GM12873 (cell line): ENCODE data around the gene BLACAT1.

Experiments used
- TF ChIP-seq, protein P1 (sequence below): IDR thresholded peaks from 2 replicates; pipeline ENCODE4 v1.5.1; 2012; ENCODE audit warnings: low read depth, mild to moderate bottlenecking, moderate library complexity, low read length, control low read depth; ENCODE audit not compliant: insufficient read depth; ENCODE audit errors: missing control alignments

The BLACAT1 gene

DNA sequence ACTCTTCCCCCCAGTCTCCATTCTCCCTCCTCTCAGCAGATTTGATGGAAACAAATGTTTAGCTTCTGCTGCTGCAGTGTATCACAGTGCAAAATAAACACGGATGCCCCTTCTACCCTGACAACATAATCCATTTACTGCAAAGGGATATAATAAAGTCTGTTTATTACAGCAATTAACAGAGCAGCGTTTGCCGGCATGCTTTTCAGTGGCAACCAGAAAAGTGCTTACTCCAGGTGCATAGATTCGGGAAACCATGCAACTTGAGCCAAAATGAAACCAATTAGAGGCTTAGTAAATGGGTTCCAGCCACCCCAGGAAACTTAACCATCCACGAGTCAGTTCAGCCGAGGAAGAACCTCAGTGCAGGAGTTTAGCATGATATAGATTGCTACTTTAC is 21.1 kb downstream of the BLACAT1 start:
- TF ChIP-seq, protein P1, sequence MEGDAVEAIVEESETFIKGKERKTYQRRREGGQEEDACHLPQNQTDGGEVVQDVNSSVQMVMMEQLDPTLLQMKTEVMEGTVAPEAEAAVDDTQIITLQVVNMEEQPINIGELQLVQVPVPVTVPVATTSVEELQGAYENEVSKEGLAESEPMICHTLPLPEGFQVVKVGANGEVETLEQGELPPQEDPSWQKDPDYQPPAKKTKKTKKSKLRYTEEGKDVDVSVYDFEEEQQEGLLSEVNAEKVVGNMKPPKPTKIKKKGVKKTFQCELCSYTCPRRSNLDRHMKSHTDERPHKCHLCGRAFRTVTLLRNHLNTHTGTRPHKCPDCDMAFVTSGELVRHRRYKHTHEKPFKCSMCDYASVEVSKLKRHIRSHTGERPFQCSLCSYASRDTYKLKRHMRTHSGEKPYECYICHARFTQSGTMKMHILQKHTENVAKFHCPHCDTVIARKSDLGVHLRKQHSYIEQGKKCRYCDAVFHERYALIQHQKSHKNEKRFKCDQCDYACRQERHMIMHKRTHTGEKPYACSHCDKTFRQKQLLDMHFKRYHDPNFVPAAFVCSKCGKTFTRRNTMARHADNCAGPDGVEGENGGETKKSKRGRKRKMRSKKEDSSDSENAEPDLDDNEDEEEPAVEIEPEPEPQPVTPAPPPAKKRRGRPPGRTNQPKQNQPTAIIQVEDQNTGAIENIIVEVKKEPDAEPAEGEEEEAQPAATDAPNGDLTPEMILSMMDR: no peak

DNA sequence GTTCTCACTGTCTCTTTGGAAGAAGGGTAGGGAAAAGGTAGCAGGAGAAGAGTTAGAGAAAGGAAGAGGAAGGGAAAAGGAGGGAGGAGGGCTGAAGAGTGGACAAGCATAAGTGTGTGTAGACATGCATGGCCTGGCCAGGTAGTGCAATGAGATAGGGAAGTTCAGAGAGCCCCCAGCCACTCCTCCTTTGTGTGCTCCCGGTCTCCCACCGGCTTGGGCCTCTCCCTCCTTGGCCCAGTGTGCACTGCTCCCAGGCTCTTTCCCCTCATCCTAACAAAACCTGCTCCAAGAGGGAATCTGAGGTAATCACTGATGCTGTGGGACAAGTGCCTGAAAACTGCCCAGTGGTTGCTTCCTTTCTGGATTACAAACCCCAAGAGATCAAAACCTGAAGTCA is 23.7 kb downstream of the BLACAT1 start:
- TF ChIP-seq, protein P1: no peak

DNA sequence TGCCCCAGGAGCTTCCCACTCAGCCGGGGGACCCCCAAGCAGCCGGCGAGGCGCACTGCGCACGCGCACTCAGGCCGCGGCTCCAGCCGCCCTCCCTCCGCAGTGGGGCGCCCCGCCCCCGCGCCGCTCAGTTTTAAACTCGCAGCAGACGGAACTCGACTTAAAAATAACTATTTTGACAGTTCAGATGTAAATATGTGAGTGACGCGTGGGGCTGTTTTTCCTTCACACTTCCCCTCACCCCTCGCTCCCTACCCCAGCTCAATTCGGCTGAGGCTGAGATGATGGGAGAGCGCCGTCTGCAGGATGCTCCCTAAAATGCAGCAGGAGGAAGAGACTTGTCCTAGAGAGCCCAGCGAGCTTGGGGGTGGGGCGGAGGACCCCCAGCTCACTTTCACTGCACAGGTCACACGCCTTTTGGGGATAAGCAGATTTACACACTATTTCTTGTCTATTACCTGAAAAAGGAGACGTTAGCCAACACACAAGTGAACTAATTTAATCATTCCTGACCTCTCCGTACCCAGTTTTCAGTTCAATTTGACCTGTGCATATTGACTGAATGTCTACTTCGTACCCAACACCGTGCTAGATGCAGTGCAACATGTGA is 25.0 kb downstream of the BLACAT1 start:
- TF ChIP-seq, protein P1: peak; percentile 66

DNA sequence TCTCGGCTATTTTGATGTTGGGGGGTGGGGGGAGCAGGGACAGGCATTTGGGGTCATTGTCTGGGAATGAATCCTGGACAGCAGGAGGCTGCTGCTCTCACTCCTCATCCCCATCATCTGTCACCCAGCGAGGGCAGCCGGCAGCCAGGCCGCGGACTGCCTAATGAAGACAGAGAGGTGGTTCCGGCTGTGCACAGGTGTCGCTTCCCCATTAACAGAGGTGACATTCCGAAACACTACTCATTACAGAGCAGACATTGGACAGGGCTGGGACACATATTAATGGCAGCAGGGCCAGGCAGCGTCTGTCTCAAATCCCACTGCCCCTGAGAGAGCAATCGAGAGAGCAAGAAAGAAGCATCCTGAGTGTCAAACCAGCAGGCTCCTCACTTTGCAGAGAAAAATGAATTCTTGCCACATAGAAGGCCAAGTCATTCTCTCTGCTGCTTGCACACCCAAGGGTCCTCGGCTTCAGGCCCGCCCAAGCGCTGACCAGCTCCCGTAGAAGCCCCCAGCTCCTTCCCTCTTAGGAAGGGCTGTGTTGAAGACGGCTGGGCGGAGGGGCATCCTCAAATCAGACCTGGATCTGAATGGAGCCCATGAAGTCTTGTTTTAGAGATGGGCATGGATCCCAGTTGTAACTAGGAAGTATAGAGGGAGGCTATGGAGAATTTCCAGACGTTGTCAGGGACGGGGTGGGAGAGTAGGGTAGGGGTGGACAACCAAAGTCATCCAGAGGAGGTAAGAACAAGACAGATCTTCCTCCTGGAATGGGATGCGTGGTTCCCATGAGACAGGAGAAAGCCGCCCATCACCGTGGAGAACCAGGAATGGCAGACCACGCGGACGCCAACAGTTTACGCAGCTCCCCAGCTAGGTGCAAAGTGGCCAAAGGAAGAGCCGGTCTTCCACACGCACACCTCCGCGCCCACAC is 25.8 kb downstream of the BLACAT1 start:
- TF ChIP-seq, protein P1: no peak

DNA sequence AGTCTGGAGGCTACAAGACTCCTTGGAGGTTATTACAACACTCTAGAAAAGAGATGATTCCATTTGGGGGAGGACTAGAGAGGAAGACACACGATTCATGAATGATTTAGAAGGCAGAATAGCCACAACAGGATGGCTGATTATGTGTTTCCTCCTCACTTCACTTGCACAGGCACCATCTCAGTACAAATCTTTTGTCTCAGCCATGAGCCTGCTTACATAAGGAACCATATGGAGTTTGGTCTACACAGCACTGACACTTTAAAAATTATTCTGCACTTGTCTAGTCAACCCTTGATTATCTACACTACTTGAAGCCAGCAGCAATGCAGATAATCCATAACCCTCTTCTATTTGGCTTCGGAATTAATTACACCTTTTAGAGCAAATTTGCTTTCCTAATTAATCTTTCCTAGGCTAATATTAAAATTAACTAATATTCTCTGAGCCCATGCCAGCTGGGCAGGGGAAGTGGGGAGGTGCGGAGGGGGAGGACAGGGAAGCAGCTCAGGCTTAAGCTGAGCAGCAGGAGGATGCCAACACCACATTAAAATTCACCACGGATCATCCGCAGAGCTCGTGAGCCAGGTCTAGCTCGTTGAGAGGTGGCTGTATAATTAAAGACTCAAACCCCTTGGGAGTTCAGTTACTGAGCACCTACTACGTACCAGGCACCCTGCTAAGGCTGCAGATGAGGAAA is 30.8 kb downstream of the BLACAT1 start:
- TF ChIP-seq, protein P1: no peak

DNA sequence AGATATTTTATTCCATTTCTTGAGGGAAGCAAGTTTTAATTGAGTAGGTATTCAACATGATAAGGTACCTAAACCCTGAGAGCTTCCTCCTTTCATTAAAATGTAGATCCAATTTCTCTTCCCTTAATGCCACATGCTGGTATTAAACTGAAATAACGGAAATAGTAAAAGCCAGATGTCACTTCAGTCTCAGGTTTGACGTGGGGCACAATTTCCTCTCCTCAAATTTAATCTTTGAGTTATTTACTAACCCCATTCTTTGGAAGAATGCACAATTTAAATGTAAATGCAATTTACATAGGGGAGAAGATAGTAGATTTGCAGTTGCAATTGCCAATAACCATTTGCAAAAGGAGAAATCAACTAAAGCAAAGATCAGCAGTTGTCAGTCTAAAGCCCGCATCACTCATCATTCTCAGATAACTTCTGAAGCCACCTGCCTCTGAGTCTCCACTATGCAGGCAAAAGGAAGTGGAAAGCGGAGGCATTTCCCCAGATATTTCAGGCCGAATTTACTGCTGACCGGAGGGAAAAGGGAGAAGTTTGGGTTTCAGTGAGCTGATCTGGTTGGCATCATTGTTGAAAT is 31.9 kb downstream of the BLACAT1 start:
- TF ChIP-seq, protein P1: no peak
